ENCODE results near the gene SERPINB7.

SERPINB7 gene

GRCh38 chr18:63775166-63775730 lies at the start of gene SERPINB7:
Gene SERPINB7, plus strand, starts transcription at chr18:63775418. Its CDS starts 6,955 bp downstream, at chr18:63782373.
- POLR2A ChIA-PET, result no interaction called here
- DNase-seq (ENCODE audit: extremely low spot score), result no peak
- CTCF ChIA-PET, result no interaction called here
- TF ChIP-seq ZNF384 (IDR thresholded peaks at IDR 0.05) (no peak), FOXM1 (IDR thresholded peaks at IDR 0.05; ENCODE audit: borderline replicate concordance) (no peak), PKNOX1 (IDR thresholded peaks at IDR 0.05) (no peak), ARNT (IDR thresholded peaks at IDR 0.05) (no peak), SUZ12 (IDR thresholded peaks at IDR 0.05) (no peak), L3MBTL2 (conservative IDR thresholded peaks at IDR 0.05) (no peak), SP1 (IDR thresholded peaks at IDR 0.05) (no peak), HDGF (IDR thresholded peaks at IDR 0.05; ENCODE audit: borderline replicate concordance) (no peak), LEF1 (IDR thresholded peaks at IDR 0.05; ENCODE audit: borderline replicate concordance) (no peak), FOXA1 (IDR thresholded peaks at IDR 0.05) (no peak), CTBP1 (IDR thresholded peaks at IDR 0.05; ENCODE audit: borderline replicate concordance) (no peak), BHLHE40 (IDR thresholded peaks at IDR 0.05; ENCODE audit: borderline replicate concordance) (no peak), FOXK2 (IDR thresholded peaks at IDR 0.05) (no peak), NFRKB (IDR thresholded peaks at IDR 0.05) (no peak)

GRCh38 chr18:63725682-63726480 lies 49.3 kb upstream of the SERPINB7 start:
- ChIA-PET CTCF (no interaction called here), POLR2A (no interaction called here)
- TF ChIP-seq ELF4 (IDR thresholded peaks at IDR 0.05) (no peak), SP1 (IDR thresholded peaks at IDR 0.05) (no peak), FOXM1 (IDR thresholded peaks at IDR 0.05; ENCODE audit: borderline replicate concordance) (no peak), FOXK2 (IDR thresholded peaks at IDR 0.05) (no peak), LEF1 (IDR thresholded peaks at IDR 0.05; ENCODE audit: borderline replicate concordance) (no peak), ARNT (IDR thresholded peaks at IDR 0.05) (no peak), NFRKB (IDR thresholded peaks at IDR 0.05) (no peak), FOXA1 (IDR thresholded peaks at IDR 0.05) (no peak)
- DNase-seq (ENCODE audit: extremely low spot score), result no peak

- POLR2A ChIA-PET, result no interaction called here
- no peak for DNase-seq (ENCODE audit: extremely low spot score)
- no peak for TF ChIP-seq LEF1 (IDR thresholded peaks at IDR 0.05; ENCODE audit: borderline replicate concordance)
- no peak for TF ChIP-seq FOXK2 (IDR thresholded peaks at IDR 0.05)
- no peak for TF ChIP-seq PKNOX1 (IDR thresholded peaks at IDR 0.05)
- TF ChIP-seq ELF4 (IDR thresholded peaks at IDR 0.05), result no peak
- TF ChIP-seq ZNF384 (IDR thresholded peaks at IDR 0.05), result no peak
- no peak for TF ChIP-seq FOXA1 (IDR thresholded peaks at IDR 0.05)
- TF ChIP-seq SP1 (IDR thresholded peaks at IDR 0.05), result no peak
- no peak for TF ChIP-seq HDGF (IDR thresholded peaks at IDR 0.05; ENCODE audit: borderline replicate concordance)
- no peak for TF ChIP-seq CTBP1 (IDR thresholded peaks at IDR 0.05; ENCODE audit: borderline replicate concordance)
- CTCF ChIA-PET, result interaction anchor here (0.5 kb wide), 1 partner anchor 153 kb away, joined by 3 read pairs; no protein-coding TSS in a partner anchor
These were observed 44.4 kb upstream of the SERPINB7 start for GRCh38 chr18:63730773-63731172.

- no peak for DNase-seq (ENCODE audit: extremely low spot score)
- TF ChIP-seq TARDBP (IDR thresholded peaks at IDR 0.05) (no peak), FOXA1 (IDR thresholded peaks at IDR 0.05) (no peak), CTBP1 (IDR thresholded peaks at IDR 0.05; ENCODE audit: borderline replicate concordance) (no peak), L3MBTL2 (conservative IDR thresholded peaks at IDR 0.05) (no peak), SP1 (IDR thresholded peaks at IDR 0.05) (no peak), ELF4 (IDR thresholded peaks at IDR 0.05) (no peak), PKNOX1 (IDR thresholded peaks at IDR 0.05) (no peak), FOXK2 (IDR thresholded peaks at IDR 0.05) (no peak), ZNF384 (IDR thresholded peaks at IDR 0.05) (no peak), SUZ12 (IDR thresholded peaks at IDR 0.05) (no peak), HDGF (IDR thresholded peaks at IDR 0.05; ENCODE audit: borderline replicate concordance) (no peak), BHLHE40 (IDR thresholded peaks at IDR 0.05; ENCODE audit: borderline replicate concordance) (no peak), ARNT (IDR thresholded peaks at IDR 0.05) (no peak), FOXM1 (IDR thresholded peaks at IDR 0.05; ENCODE audit: borderline replicate concordance) (no peak), NFRKB (IDR thresholded peaks at IDR 0.05) (no peak), LEF1 (IDR thresholded peaks at IDR 0.05; ENCODE audit: borderline replicate concordance) (no peak)
- ChIA-PET CTCF (interaction anchor here (0.5 kb wide), 1 partner anchor 153 kb away, joined by 3 read pairs; no protein-coding TSS in a partner anchor), POLR2A (no interaction called here)
These were observed 44.0 kb upstream of the SERPINB7 start for GRCh38 chr18:63731215-63731614.

- DNase-seq (ENCODE audit: extremely low spot score), result no peak
- POLR2A ChIA-PET, result no interaction called here
- TF ChIP-seq PKNOX1 (IDR thresholded peaks at IDR 0.05) (no peak), FOXK2 (IDR thresholded peaks at IDR 0.05) (no peak), SP1 (IDR thresholded peaks at IDR 0.05) (no peak), CTBP1 (IDR thresholded peaks at IDR 0.05; ENCODE audit: borderline replicate concordance) (no peak), TARDBP (IDR thresholded peaks at IDR 0.05) (no peak), ZNF384 (IDR thresholded peaks at IDR 0.05) (no peak), HDGF (IDR thresholded peaks at IDR 0.05; ENCODE audit: borderline replicate concordance) (no peak), BHLHE40 (IDR thresholded peaks at IDR 0.05; ENCODE audit: borderline replicate concordance) (no peak), FOXM1 (IDR thresholded peaks at IDR 0.05; ENCODE audit: borderline replicate concordance) (no peak), LEF1 (IDR thresholded peaks at IDR 0.05; ENCODE audit: borderline replicate concordance) (no peak), ARNT (IDR thresholded peaks at IDR 0.05) (no peak), FOXA1 (IDR thresholded peaks at IDR 0.05) (no peak), SUZ12 (IDR thresholded peaks at IDR 0.05) (no peak), NFRKB (IDR thresholded peaks at IDR 0.05) (no peak), L3MBTL2 (conservative IDR thresholded peaks at IDR 0.05) (no peak), ELF4 (IDR thresholded peaks at IDR 0.05) (no peak)
- CTCF ChIA-PET, result no interaction called here
These were observed 38.3 kb upstream of the SERPINB7 start for GRCh38 chr18:63736876-63737275.

Measured in HEK293T (cell line).